Fibroblast of lung (primary cell): ENCODE measurements around the gene JARID2. TPM values are rescaled to one million over a fixed set of nuclear protein-coding genes. Genes with fewer than 3 reads are reported as not detected.

Experiments
- DNase-seq, 2 donors: peaks; one replicate each; pipeline versions ENCODE4 v3.0.0 to v3.0.0-alpha.2; 2010; ENCODE audit warnings: low read depth in 2 of 2
- H2AFZ ChIP-seq: 2 replicates; pipeline ENCODE4 v1.5.1; 2012; ENCODE audit warnings: low read length, control low read depth, inconsistent platforms
- H3K27ac ChIP-seq: 2 replicates; pipeline ENCODE4 v1.5.1; 2011; ENCODE audit warnings: low read length, control low read depth; ENCODE audit not compliant: insufficient read depth
- H3K27me3 ChIP-seq: 2 replicates; pipeline ENCODE4 v1.5.1; 2011; ENCODE audit warnings: mild to moderate bottlenecking, low read length; ENCODE audit not compliant: control insufficient read depth, insufficient read depth
- H3K36me3 ChIP-seq: 2 replicates; pipeline ENCODE4 v1.5.1; 2011; ENCODE audit warnings: low read length; ENCODE audit not compliant: control insufficient read depth, insufficient read depth
- H3K4me1 ChIP-seq: 2 replicates; pipeline ENCODE4 v1.5.1; 2011; ENCODE audit warnings: low read length; ENCODE audit not compliant: control insufficient read depth, insufficient read depth; ENCODE audit errors: extremely low read depth
- H3K4me2 ChIP-seq: 2 replicates; pipeline ENCODE4 v1.5.1; 2011; ENCODE audit warnings: low read length, control low read depth; ENCODE audit not compliant: insufficient read depth; ENCODE audit errors: extremely low read depth
- H3K4me3 ChIP-seq, 4 experiments: fragments of 200-600 bp in 1 of 4; sonication (generic) in 1 of 4; replicated peaks in 1 of 4; 2 replicates each; pipeline ENCODE4 v1.5.1; 2011 to 2016; ENCODE audit warnings: low read length in 4 of 4, low read depth in 3 of 4, mild to moderate bottlenecking in 3 of 4, control low read depth in 2 of 4, inconsistent platforms in 1 of 4, mixed read lengths in 1 of 4; ENCODE audit not compliant: insufficient read depth in 1 of 4; ENCODE audit errors: control extremely low read depth in 1 of 4
- H3K79me2 ChIP-seq: 2 replicates; pipeline ENCODE4 v1.5.1; 2012; ENCODE audit warnings: mild to moderate bottlenecking, low read length, inconsistent platforms; ENCODE audit not compliant: control insufficient read depth, insufficient read depth
- H3K9ac ChIP-seq: 2 replicates; pipeline ENCODE4 v1.5.1; 2011; ENCODE audit warnings: mild to moderate bottlenecking, low read length, control low read depth; ENCODE audit not compliant: insufficient read depth
- H3K9me3 ChIP-seq: 2 replicates; pipeline ENCODE4 v1.5.1; 2012; ENCODE audit warnings: low read depth, low read length; ENCODE audit not compliant: control insufficient read depth, insufficient read depth
- H4K20me1 ChIP-seq: 2 replicates; pipeline ENCODE4 v1.5.1; 2011; ENCODE audit warnings: low read length; ENCODE audit not compliant: control insufficient read depth, insufficient read depth; ENCODE audit errors: extremely low read depth
- CTCF ChIP-seq, 2 donors: IDR thresholded peaks in 1 of 2; conservative IDR thresholded peaks in 1 of 2; 1 replicate in 1 of 2; 2 replicates in 1 of 2; pipeline ENCODE4 v1.5.1; 2011 to 2012; ENCODE audit warnings: low read length in 2 of 2, control low read depth in 1 of 2, inconsistent platforms in 1 of 2, low read depth in 1 of 2, mild to moderate bottlenecking in 1 of 2
- EZH2 ChIP-seq: IDR thresholded peaks from 2 replicates; pipeline ENCODE4 v1.5.1; 2012; ENCODE audit warnings: low read length, control low read depth, mild to moderate bottlenecking; ENCODE audit errors: missing control alignments
- polyA plus RNA-seq, 2 donors: library from polyadenylated mRNA; depleted of rRNA in 1 of 2; stranded (reverse) in 1 of 2; unstranded in 1 of 2; fragments of >200 nt; gene quantifications; 2 replicates each; pipeline ENCODE4 v1.2.1, GENCODE V29; 2011 to 2012; ENCODE audit warnings: missing spikeins in 1 of 2
- total RNA-seq: library from RNA; depleted of rRNA; stranded (reverse); fragments of >200 nt; gene quantifications from 2 replicates; pipeline ENCODE4 v1.2.1, GENCODE V29; 2014

JARID2 gene
- total and polyA plus RNA-seq, 2 donors (not counting 1 experiment from before 2014, with no cell fraction given), result 5.0 to 8.2 TPM

- Histone ChIP-seq H3K4me2 (no peak overlapping the region), H3K36me3 (no peaks in the 10 kb centered on the region), H3K27me3 (no peaks in the 10 kb centered on the region), H3K9me3 (no peaks in the 10 kb centered on the region), H3K4me3 (no peak overlapping the region), H4K20me1 (no peaks in the 10 kb centered on the region), H3K79me2 (no peaks in the 10 kb centered on the region), H3K27ac (no peak overlapping the region), H2AFZ (no peak overlapping the region), H3K4me1 (no peaks in the 10 kb centered on the region), H3K9ac (no peak overlapping the region)
- TF ChIP-seq EZH2 (no peak), CTCF (conservative IDR thresholded peaks at IDR 0.05 in 1 of 2, IDR thresholded peaks at IDR 0.05 in 1 of 2; ENCODE audit: low read depth in 1 of 2, low read length in 2 of 2) (no peak)
- DNase-seq, result no peak
These were observed 317.1 kb downstream of the JARID2 start for GRCh38 chr6:15562977-15563376.

GRCh38 chr6:15569035-15569995 is 323.4 kb downstream of the JARID2 start:
- H3K79me2 ChIP-seq, result no peaks in the 10 kb centered on the region
- no peak overlapping the region for H3K9ac ChIP-seq
- DNase-seq, result no peak
- no peaks in the 10 kb centered on the region for H4K20me1 ChIP-seq
- H3K4me2 ChIP-seq, result no peak overlapping the region
- TF ChIP-seq CTCF (conservative IDR thresholded peaks at IDR 0.05 in 1 of 2, IDR thresholded peaks at IDR 0.05 in 1 of 2; ENCODE audit: low read depth in 1 of 2, low read length in 2 of 2) (no peak), EZH2 (no peak)
- no peaks in the 10 kb centered on the region for H3K36me3 ChIP-seq
- no peak overlapping the region for H3K4me3 ChIP-seq
- H2AFZ ChIP-seq, result no peak overlapping the region
- H3K4me1 ChIP-seq, result no peaks in the 10 kb centered on the region
- no peaks in the 10 kb centered on the region for H3K27me3 ChIP-seq
- no peaks in the 10 kb centered on the region for H3K9me3 ChIP-seq
- no peak overlapping the region for H3K27ac ChIP-seq

- no peak for TF ChIP-seq CTCF (conservative IDR thresholded peaks at IDR 0.05 in 1 of 2, IDR thresholded peaks at IDR 0.05 in 1 of 2; ENCODE audit: low read depth in 1 of 2, low read length in 2 of 2)
- H3K27ac ChIP-seq, result no peak overlapping the region
- H3K27me3 ChIP-seq, result no peaks in the 10 kb centered on the region
- no peak overlapping the region for H2AFZ ChIP-seq
- no peak overlapping the region for H3K4me2 ChIP-seq
- no peaks in the 10 kb centered on the region for H3K36me3 ChIP-seq
- no peak overlapping the region for H3K9ac ChIP-seq
- H3K4me3 ChIP-seq, result no peak overlapping the region
- no peaks in the 10 kb centered on the region for H3K79me2 ChIP-seq
- no peaks in the 10 kb centered on the region for H4K20me1 ChIP-seq
- DNase-seq, result no peak
- no peaks in the 10 kb centered on the region for H3K9me3 ChIP-seq
- H3K4me1 ChIP-seq, result no peaks in the 10 kb centered on the region
These were observed 324.3 kb downstream of the JARID2 start for GRCh38 chr6:15570171-15570570.
